Measurements from ENCODE around the gene OR2AG2.
"Not testable (repeated sequence)": the region's sequence is repeated elsewhere in the genome, so short reads cannot be mapped to it uniquely, and the experiment has no call there.

OR2AG2 gene

GRCh38 chr11:6771926-6772893 is at the start of gene OR2AG2:
Gene OR2AG2 (minus strand): TSS chr11:6771976. CDS start chr11:6768957, 3,019 bp downstream.
- no peak for DNase-seq

GRCh38 chr11:6818967-6819366 is 47.2 kb upstream of the OR2AG2 start:
- no peak for DNase-seq

GRCh38 chr11:6817694-6818093 is 45.9 kb upstream of the OR2AG2 start:
- DNase-seq, result no peak

GRCh38 chr11:6813656-6814055 is 41.9 kb upstream of the OR2AG2 start:
- DNase-seq, result no peak

- DNase-seq, result peak; percentile 22
Measured at GRCh38 chr11:6812390-6813005, 40.7 kb upstream of the OR2AG2 start.

GRCh38 chr11:6801075-6801474 is 29.3 kb upstream of the OR2AG2 start:
- DNase-seq, result not testable (repeated sequence)

- DNase-seq, result no peak
Measured at GRCh38 chr11:6799402-6799801, 27.6 kb upstream of the OR2AG2 start, which contains the start of gene OR6A2. Gene OR6A2 (minus strand): TSS chr11:6799689. CDS start chr11:6795708, 3,981 bp downstream.

- no peak for DNase-seq
Measured at GRCh38 chr11:6794639-6795038, 22.9 kb upstream of the OR2AG2 start.

- DNase-seq, result no peak
Measured at GRCh38 chr11:6790546-6790945, 18.8 kb upstream of the OR2AG2 start.

GRCh38 chr11:6782720-6783119 is 10.9 kb upstream of the OR2AG2 start, which contains the start of gene OR2AG1:
Gene OR2AG1 (plus strand): TSS chr11:6783020. CDS start chr11:6785038, 2,018 bp downstream.
- DNase-seq, result no peak

GRCh38 chr11:6780829-6781228 is 9.1 kb upstream of the OR2AG2 start:
- no peak for DNase-seq

- DNase-seq, result no peak
Measured at GRCh38 chr11:6778518-6778917, 6.7 kb upstream of the OR2AG2 start.

- DNase-seq, result peak; percentile 21
Measured at GRCh38 chr11:6757373-6757967, 14.3 kb downstream of the OR2AG2 start.

GRCh38 chr11:6755953-6756347 is 15.8 kb downstream of the OR2AG2 start:
- no peak for DNase-seq

GRCh38 chr11:6755303-6755952 is 16.3 kb downstream of the OR2AG2 start:
- peak; percentile 11 for DNase-seq

- DNase-seq, result no peak
Measured at GRCh38 chr11:6747097-6747668, 24.6 kb downstream of the OR2AG2 start.

GRCh38 chr11:6746626-6747025 is 25.1 kb downstream of the OR2AG2 start:
- DNase-seq, result no peak

GRCh38 chr11:6746086-6746618 is 25.6 kb downstream of the OR2AG2 start:
- no peak for DNase-seq

GRCh38 chr11:6745465-6746015 is 26.2 kb downstream of the OR2AG2 start:
- no peak for DNase-seq

- no peak for DNase-seq
Measured at GRCh38 chr11:6745018-6745417, 26.8 kb downstream of the OR2AG2 start.

GRCh38 chr11:6742260-6742659 is 29.5 kb downstream of the OR2AG2 start:
- no peak for DNase-seq

GRCh38 chr11:6738590-6738989 is 33.2 kb downstream of the OR2AG2 start:
- no peak for DNase-seq
